Femur (tissue), 1 donor: Measurements from ENCODE around the gene SIN3A.

Source experiments
- DNase-seq: peaks from one replicate; pipeline ENCODE4 v3.0.0-alpha.2; 2017

SIN3A gene

GRCh38 chr15:75328493-75329314 lies 122.8 kb downstream of the SIN3A start:
- DNase-seq = no peak

GRCh38 chr15:75327491-75327890 lies 124.0 kb downstream of the SIN3A start:
- no peak for DNase-seq

- DNase-seq = no peak
These were observed 124.5 kb downstream of the SIN3A start for GRCh38 chr15:75327005-75327404.

- DNase-seq = no peak
These were observed 125.6 kb downstream of the SIN3A start for GRCh38 chr15:75325922-75326321.

- DNase-seq = no peak
These were observed 129.8 kb downstream of the SIN3A start for GRCh38 chr15:75321711-75322110.
